ENCODE results near the gene BORCS6. TPM values are rescaled to one million over a fixed set of nuclear protein-coding genes. Genes with fewer than 3 reads are reported as not detected.
A peak's percentile ranks its signal among the peaks of the same experiment; 100 is the strongest.

Gene BORCS6
- total RNA-seq, 1 donor from 2014 or later: 4.8 TPM

GRCh38 chr17:8151641-8152111 lies 38.3 kb downstream of the BORCS6 start:
- H3K27ac Mint-ChIP-seq: no peak overlapping the region
- no peaks in the 10 kb centered on the region for H3K9me3 Mint-ChIP-seq
- no peaks in the 10 kb centered on the region for H3K36me3 Mint-ChIP-seq
- peaks cover 21% of the 10 kb centered on the region for H3K4me1 Mint-ChIP-seq (ENCODE audit: unreplicated experiment)
- peak overlapping the region; percentile 97 for H3K4me3 Mint-ChIP-seq
- DNase-seq (ENCODE audit: extremely low spot score, unreplicated experiment): no peak
- TF ChIP-seq CTCF (conservative IDR thresholded peaks at IDR 0.05): no peak
- H3K27me3 Mint-ChIP-seq: peaks cover 4% of the 10 kb centered on the region

- Mint-ChIP-seq H3K9me3 (no peaks in the 10 kb centered on the region), H3K27me3 (peaks cover 4% of the 10 kb centered on the region), H3K36me3 (no peaks in the 10 kb centered on the region), H3K4me3 (peak overlapping the region; percentile 97), H3K27ac (no peak overlapping the region), H3K4me1 (ENCODE audit: unreplicated experiment) (peaks cover 21% of the 10 kb centered on the region)
- DNase-seq (ENCODE audit: extremely low spot score, unreplicated experiment): no peak
- TF ChIP-seq CTCF (conservative IDR thresholded peaks at IDR 0.05): no peak
Observed at GRCh38 chr17:8151120-8151640, 38.8 kb downstream of the BORCS6 start.

GRCh38 chr17:8150194-8151119 lies 39.5 kb downstream of the BORCS6 start:
- no peak for TF ChIP-seq CTCF (conservative IDR thresholded peaks at IDR 0.05)
- peaks cover 4% of the 10 kb centered on the region for H3K27me3 Mint-ChIP-seq
- no peak overlapping the region for H3K27ac Mint-ChIP-seq
- H3K4me3 Mint-ChIP-seq: peak overlapping the region; percentile 97
- DNase-seq (ENCODE audit: extremely low spot score, unreplicated experiment): no peak
- H3K4me1 Mint-ChIP-seq (ENCODE audit: unreplicated experiment): peaks cover 21% of the 10 kb centered on the region
- no peaks in the 10 kb centered on the region for H3K36me3 Mint-ChIP-seq
- no peaks in the 10 kb centered on the region for H3K9me3 Mint-ChIP-seq

- H3K4me1 Mint-ChIP-seq (ENCODE audit: unreplicated experiment): peaks cover 21% of the 10 kb centered on the region
- no peak for TF ChIP-seq CTCF (conservative IDR thresholded peaks at IDR 0.05)
- H3K9me3 Mint-ChIP-seq: no peaks in the 10 kb centered on the region
- peak overlapping the region; percentile 31 for H3K27ac Mint-ChIP-seq
- DNase-seq (ENCODE audit: extremely low spot score, unreplicated experiment): no peak
- no peaks in the 10 kb centered on the region for H3K36me3 Mint-ChIP-seq
- peaks cover 4% of the 10 kb centered on the region for H3K27me3 Mint-ChIP-seq
- no peak overlapping the region for H3K4me3 Mint-ChIP-seq
Observed at GRCh38 chr17:8149419-8150193, 40.4 kb downstream of the BORCS6 start.

- Mint-ChIP-seq H3K9me3 (no peaks in the 10 kb centered on the region), H3K4me1 (ENCODE audit: unreplicated experiment) (peaks cover 14% of the 10 kb centered on the region), H3K27ac (no peak overlapping the region), H3K4me3 (no peak overlapping the region), H3K36me3 (no peaks in the 10 kb centered on the region), H3K27me3 (peaks cover 4% of the 10 kb centered on the region)
- no peak for TF ChIP-seq CTCF (conservative IDR thresholded peaks at IDR 0.05)
- DNase-seq (ENCODE audit: extremely low spot score, unreplicated experiment): no peak
Observed at GRCh38 chr17:8148560-8148959, 41.4 kb downstream of the BORCS6 start.

Data from type B pancreatic cell (in vitro differentiated cells).